OCI-LY7 (cell line): ENCODE results near the gene CDK11B.
"Not testable (repeated sequence)": the region's sequence is repeated elsewhere in the genome, so short reads cannot be mapped to it uniquely, and the experiment has no call there.

Experiments
- EZH2phosphoT487 ChIP-seq: fragments of 200-600 bp; sonication (generic); IDR thresholded peaks from 2 replicates; pipeline ENCODE4 v1.6.1; 2018; ENCODE audit warnings: low read depth, borderline replicate concordance, mild to moderate bottlenecking, mixed run types, antibody characterized with exemption, low read length, moderate library complexity, mixed read lengths
- TF ChIP-seq, protein P1 (sequence below): fragments of 200-600 bp; sonication (generic); conservative IDR thresholded peaks from 2 replicates; pipeline ENCODE4 v1.5.1; 2014; ENCODE audit warnings: mild to moderate bottlenecking, antibody characterized with exemption, low read length, moderate library complexity, mixed read lengths

DNA sequence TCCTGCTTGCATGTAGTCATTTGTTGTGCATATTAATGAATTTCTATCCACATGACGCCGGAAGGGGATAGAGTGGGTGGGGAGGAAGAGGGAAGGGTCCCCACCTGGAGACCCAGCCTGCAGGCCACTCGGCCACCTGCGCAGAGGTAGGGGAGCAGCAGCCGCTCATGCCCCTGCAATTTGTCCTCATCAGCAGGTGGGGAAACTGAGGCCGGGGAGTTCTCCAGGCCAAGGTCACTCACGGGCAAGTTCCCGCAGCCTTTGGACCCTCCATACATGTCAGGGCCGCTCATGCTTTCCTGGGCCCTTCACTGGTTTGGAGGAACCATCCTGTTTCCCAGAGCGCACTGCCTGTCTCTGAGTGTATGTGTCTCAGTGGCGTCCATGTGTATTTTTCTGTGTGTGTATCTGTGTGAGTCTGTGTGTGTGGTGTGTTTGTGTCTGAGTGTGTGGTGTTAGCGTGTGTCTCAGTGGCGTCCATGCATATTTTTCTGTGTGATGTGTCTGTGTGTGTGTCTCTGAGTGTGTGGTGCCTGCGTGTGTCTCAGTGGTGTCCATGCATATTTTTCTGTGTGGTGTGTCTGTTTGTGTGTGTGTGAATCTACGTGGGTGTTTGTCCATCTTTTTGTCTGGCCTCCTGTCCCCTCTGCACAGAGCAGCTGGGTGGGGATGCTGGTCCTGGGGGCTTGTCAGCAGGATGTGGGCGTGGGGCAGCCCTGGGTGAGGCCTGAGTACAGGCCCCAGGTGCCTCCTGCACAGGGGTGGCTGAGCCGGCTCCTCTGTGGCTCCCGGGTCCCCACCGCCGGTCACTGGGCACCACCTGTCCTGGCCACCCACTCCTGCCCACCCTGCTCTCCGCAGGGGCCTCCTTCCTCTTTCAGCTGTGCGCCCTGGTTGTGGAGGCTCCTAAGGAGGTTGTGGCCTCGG is 37.9 kb upstream of the CDK11B start:
- TF ChIP-seq, protein P1, sequence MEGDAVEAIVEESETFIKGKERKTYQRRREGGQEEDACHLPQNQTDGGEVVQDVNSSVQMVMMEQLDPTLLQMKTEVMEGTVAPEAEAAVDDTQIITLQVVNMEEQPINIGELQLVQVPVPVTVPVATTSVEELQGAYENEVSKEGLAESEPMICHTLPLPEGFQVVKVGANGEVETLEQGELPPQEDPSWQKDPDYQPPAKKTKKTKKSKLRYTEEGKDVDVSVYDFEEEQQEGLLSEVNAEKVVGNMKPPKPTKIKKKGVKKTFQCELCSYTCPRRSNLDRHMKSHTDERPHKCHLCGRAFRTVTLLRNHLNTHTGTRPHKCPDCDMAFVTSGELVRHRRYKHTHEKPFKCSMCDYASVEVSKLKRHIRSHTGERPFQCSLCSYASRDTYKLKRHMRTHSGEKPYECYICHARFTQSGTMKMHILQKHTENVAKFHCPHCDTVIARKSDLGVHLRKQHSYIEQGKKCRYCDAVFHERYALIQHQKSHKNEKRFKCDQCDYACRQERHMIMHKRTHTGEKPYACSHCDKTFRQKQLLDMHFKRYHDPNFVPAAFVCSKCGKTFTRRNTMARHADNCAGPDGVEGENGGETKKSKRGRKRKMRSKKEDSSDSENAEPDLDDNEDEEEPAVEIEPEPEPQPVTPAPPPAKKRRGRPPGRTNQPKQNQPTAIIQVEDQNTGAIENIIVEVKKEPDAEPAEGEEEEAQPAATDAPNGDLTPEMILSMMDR: not testable (repeated sequence)
- not testable (repeated sequence) for TF ChIP-seq EZH2phosphoT487
